Hematopoietic multipotent progenitor cell treated with erythropoietin and hydrocortisone succinate and interleukin-3 and kit ligand, for 15 days (in vitro differentiated cells): ENCODE results near the gene PLAAT3.
"Not testable (repeated sequence)": the region's sequence is repeated elsewhere in the genome, so short reads cannot be mapped to it uniquely, and the experiment has no call there.

Source experiments
- DNase-seq: peaks from one replicate; pipeline ENCODE4 v3.0.0-alpha.2; 2015; ENCODE audit warnings: low spot score

Gene PLAAT3

GRCh38 chr11:63608353-63609345 is 5.6 kb downstream of the PLAAT3 start:
- DNase-seq, result no peak

- no peak for DNase-seq
These were observed 11.1 kb downstream of the PLAAT3 start for GRCh38 chr11:63603180-63603518.

DNA sequence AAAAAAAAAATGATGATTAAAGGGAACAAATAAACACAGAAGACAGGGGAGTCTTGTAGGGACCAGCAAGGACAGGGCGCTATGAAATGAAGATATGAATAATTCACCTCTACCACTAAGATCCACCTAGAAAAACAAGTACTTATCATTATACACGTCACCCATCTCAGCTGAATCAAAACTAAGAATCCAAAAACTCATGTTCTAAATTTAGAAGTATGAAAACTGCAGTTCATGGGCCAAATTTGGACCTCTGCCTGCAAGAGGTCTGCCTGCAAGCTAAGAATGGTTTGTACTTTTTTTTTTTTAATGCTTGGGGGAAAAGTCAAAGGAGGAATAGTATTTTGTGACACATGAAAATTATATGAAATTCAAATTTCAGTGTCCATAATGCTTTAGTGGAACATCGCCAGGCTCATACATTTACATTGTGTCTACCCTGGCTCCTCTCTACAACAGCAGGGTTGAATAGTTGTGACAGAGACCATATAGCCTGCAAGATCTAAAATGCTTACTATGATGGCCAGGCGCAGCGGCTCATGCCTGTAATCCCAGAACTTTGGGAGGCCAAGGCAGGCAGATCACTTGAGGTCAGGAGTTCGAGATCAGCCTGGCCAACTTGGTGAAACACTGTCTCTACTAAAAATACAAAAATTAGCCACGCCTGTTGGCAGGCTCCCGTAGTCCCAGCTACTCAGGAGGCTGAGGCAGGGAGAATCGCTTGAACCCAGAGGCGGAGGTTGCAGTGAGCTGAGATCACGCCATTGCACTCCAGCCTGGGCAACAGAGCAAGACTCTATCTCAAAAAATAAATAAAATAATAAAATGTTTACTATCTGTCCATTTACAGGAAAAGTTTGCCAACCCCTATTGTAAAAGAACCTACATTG is 11.7 kb downstream of the PLAAT3 start:
- DNase-seq, result not testable (repeated sequence)

- DNase-seq, result no peak
These were observed 14.8 kb downstream of the PLAAT3 start for GRCh38 chr11:63599211-63600122.

DNA sequence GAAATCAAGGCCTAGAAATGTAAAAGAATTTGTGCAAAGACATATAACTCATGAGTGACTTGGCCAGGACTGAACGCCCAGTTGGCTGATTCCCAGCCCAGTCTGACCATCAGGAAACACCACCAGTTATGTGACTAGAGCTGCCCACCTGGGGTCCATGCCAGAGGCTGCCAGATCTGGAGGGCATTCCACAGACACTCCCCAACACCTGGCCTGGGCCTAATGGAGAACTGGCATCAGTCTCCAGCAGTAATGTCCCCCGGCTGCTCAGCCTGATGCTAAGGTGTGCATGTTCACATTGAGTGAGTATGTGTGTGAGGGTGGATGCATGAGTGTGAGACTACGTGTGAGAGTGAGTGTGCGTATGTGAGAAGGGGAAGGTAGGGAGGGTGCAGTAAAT is 15.7 kb downstream of the PLAAT3 start:
- no peak for DNase-seq

GRCh38 chr11:63595296-63595695 is 18.9 kb downstream of the PLAAT3 start:
- no peak for DNase-seq

- no peak for DNase-seq
These were observed 21.2 kb downstream of the PLAAT3 start for GRCh38 chr11:63592975-63593395.

- no peak for DNase-seq
These were observed 24.0 kb downstream of the PLAAT3 start for GRCh38 chr11:63590024-63590788.

DNA sequence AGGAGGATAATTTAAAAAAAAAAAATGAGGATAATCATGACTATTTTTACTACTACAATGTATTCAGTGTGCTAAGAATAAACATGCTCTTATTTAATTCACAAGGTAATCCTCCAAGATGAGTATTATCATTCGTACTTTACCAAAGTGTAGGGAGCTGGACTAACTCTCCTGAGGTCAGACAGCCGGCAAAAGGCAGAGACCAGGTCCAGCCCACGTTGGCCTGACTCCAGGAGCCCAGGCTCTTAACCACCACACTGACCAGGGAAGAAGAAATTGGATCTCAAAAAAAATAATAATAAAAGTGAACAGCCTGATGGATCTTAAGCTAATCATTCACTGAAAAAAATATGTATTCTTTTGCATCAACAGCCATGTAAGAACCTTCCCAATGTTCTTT is 25.2 kb downstream of the PLAAT3 start:
- no peak for DNase-seq

GRCh38 chr11:63586451-63587166 is 27.6 kb downstream of the PLAAT3 start:
- no peak for DNase-seq

- no peak for DNase-seq
These were observed 30.9 kb downstream of the PLAAT3 start for GRCh38 chr11:63583357-63583677.

DNA sequence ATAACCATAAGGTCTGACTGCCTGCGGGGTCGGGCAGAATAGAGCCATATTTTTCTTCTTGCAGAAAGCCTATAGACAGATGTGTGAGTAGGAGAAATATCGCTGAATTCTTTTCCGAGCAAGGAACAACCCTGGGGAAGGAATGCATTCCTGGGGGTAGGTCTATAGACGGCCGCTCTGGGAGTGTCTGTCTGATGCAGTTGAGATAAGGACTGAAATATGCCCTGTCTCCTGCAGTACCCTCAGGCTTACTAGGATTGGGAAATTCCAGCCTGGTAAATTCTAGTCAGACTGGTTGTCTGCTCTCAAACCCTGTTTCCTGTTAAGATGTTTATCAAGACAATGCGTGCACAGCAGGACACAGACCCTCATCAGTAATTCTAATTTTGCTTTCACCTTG is 33.0 kb downstream of the PLAAT3 start:
- not testable (repeated sequence) for DNase-seq

DNA sequence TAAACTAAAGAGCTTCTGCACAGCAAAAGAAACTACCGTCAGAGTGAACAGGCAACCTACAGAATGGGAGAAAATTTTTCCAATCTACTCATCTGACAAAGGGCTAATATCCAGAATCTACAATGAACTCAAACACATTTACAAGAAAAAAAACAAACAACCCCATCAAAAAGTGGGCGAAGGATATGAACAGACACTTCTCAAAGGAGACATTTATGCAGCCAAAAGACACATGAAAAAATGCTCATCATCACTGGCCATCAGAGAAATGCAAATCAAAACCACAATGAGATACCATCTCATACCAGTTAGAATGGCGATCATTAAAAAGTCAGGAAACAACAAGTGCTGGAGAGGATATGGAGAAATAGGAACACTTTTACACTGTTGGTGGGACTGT is 35.4 kb downstream of the PLAAT3 start:
- DNase-seq, result not testable (repeated sequence)

DNA sequence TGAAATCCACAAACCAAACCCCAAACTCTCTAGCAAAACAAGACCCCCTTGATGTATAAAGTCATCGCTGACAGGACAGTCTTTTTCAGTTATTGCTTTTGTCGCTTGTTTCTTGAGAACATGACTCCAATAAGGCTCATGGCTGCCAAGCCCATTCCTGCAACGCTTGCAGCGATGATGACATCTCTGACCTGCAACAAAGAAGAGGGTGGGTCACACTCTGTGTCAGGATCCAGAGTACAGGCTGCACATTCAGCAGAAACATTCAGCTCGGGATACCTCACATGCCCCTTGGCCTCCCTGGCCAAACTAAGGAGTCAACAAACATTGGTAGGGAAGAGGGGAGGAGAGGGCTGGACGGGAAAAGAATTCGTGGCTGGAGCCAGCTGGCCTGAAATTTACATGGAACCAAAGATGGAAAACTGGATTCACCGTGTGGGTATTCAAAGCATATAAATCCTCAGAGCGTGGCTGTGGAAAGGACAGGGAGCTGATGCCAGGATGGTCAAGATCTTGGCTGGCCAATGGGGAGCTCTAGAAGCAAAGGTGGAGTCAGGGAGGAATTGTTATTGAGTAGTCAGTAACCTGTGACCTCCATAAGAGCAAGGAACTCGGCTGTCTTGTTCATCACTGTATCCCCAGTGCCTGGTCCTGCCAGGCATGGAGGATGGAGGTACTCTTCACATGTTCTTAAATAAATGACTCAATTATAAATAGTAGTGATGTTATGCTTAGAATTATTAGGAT is 39.2 kb downstream of the PLAAT3 start:
- DNase-seq, result no peak

DNA sequence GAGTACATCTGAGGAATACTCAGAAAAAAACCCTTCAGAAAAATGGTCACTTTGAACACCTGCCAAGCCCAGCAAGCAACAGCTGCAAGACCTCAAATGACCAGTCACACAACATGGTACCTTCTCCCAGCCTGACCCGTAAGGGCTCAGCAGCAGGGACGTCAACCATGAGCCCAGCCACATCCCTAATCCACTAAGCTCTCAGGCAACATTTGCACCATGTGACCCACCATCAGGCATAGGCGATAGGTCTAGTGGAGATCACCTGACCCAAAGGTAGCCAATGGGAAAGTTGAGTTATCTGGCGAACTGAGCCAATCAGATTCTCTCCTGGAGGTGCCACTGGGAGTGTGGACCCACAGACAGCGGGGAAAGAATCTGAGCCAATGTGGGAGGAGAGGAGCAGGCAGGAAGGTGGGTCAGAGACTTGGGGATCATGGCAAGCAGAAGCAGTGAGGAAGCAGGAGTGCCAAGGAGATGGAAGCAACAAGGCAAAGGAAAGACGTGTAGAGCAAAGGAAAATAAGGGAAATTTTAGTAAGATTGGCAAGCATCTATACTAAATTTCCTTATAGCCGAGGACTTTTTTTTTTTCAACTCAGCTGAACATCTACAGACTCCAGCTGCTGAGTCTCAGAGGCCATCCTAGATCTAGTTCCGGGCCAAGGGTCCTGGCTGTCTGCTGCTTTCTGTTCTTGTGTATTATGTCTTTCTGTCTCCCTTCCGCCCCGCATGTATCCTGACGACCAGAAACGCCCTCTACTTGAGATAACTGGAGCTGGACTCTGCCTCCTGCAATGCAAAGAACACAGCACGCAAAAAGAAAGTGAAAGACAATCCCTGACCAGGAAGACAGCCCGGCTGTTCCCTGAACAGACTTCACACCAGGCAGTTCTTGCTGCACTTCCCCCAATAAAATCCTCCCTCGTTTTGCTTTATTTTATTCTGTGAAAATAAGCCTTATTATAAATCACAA is 40.1 kb downstream of the PLAAT3 start:
- peak; percentile 76 for DNase-seq

- no peak for DNase-seq
These were observed 42.1 kb downstream of the PLAAT3 start for GRCh38 chr11:63572026-63572688.

DNA sequence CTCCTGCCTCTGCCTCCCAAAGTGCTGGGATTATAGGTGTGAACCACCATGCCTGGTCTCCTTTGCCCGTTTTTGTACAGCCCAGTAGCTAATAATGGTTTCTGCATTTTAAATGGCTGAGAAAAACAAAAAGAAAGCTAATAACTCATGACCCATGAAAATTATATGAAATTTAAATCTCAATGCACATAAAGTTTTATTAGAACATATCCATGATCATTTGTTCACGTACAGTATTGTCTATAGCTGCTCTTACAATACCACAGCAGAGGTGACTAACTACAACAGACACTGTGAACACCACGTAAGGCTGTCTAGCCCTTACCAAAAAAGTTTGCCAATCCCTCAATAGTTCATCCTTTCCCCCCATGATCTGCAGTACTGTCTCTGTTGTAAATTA is 44.7 kb downstream of the PLAAT3 start:
- no peak for DNase-seq
